SK-N-SH (cell line): Measurements from ENCODE around the gene PRPF40A.

ENCODE experiments used
- ELF1 ChIP-seq: IDR thresholded peaks from 2 replicates; pipeline ENCODE4 v1.4.0; 2012
- EP300 ChIP-seq, 2 experiments: IDR thresholded peaks; 2 replicates each; pipeline versions ENCODE4 v1.4.0 to v1.6.1; 2012; ENCODE audit warnings: borderline replicate concordance in 1 of 2, low read depth in 1 of 2, low read length in 1 of 2
- JUND ChIP-seq: IDR thresholded peaks from 2 replicates; pipeline ENCODE4 v1.4.0; 2012
- MXI1 ChIP-seq: IDR thresholded peaks from 2 replicates; pipeline ENCODE4 v1.6.1; 2012; ENCODE audit warnings: mild to moderate bottlenecking, low read depth, low read length, improper control_type of control experiment
- NRF1 ChIP-seq: IDR thresholded peaks from 2 replicates; pipeline ENCODE4 v1.6.1; 2012; ENCODE audit warnings: low read depth, mild to moderate bottlenecking, low read length
- POLR2AphosphoS5 ChIP-seq: IDR thresholded peaks from 2 replicates; pipeline ENCODE4 v1.6.1; 2012; ENCODE audit warnings: low read depth, low read length
- RAD21 ChIP-seq: IDR thresholded peaks from 2 replicates; pipeline ENCODE4 v1.6.1; 2012; ENCODE audit warnings: mild to moderate bottlenecking, low read length
- SMC3 ChIP-seq: IDR thresholded peaks from 2 replicates; pipeline ENCODE4 v1.6.1; 2012; ENCODE audit warnings: low read depth, low read length, improper control_type of control experiment
- TF ChIP-seq, protein P1 (sequence below): fragments of 200-600 bp; sonication (generic); IDR thresholded peaks from 2 replicates; pipeline ENCODE4 v1.6.1; 2017; ENCODE audit warnings: antibody characterized with exemption, mild to moderate bottlenecking, moderate library complexity
- TF ChIP-seq, protein P2 (sequence below): IDR thresholded peaks from 2 replicates; pipeline ENCODE4 v1.6.1; 2012; ENCODE audit warnings: mild to moderate bottlenecking, low read depth, low read length, moderate library complexity
- TF ChIP-seq, protein P3 (sequence below): fragments of 150-350 bp; IDR thresholded peaks from 2 replicates; pipeline ENCODE4 v1.6.1; 2017; ENCODE audit warnings: antibody characterized with exemption, low read length, low read depth, borderline replicate concordance
- TF ChIP-seq, protein P4 (sequence below): IDR thresholded peaks from 2 replicates; pipeline ENCODE4 v1.4.0; 2012; ENCODE audit warnings: low read depth, borderline replicate concordance
- TF ChIP-seq, protein P5 (sequence below): fragments of 150-350 bp; IDR thresholded peaks from 2 replicates; pipeline ENCODE4 v1.6.1; 2016; ENCODE audit warnings: mild to moderate bottlenecking, low read depth, low read length

DNA sequence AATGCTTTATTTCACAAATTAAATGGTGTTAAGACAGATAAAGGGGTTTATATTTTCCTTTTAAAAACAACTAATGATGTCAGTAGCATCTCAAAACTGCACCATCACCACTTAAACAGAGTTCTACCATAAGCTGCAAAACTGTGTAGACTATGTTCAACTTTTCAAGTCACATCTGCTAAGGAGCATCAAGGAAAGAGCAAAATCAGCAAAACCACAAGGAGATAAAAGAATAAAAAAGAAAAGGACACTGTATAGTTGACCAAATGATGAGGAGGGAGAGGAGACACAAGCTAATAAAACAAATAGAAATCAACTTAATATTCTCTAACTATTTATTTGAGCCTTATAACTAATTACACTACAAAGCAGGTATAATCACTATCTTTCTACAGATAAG lies 33.9 kb downstream of the PRPF40A start:
- TF ChIP-seq, protein P1, sequence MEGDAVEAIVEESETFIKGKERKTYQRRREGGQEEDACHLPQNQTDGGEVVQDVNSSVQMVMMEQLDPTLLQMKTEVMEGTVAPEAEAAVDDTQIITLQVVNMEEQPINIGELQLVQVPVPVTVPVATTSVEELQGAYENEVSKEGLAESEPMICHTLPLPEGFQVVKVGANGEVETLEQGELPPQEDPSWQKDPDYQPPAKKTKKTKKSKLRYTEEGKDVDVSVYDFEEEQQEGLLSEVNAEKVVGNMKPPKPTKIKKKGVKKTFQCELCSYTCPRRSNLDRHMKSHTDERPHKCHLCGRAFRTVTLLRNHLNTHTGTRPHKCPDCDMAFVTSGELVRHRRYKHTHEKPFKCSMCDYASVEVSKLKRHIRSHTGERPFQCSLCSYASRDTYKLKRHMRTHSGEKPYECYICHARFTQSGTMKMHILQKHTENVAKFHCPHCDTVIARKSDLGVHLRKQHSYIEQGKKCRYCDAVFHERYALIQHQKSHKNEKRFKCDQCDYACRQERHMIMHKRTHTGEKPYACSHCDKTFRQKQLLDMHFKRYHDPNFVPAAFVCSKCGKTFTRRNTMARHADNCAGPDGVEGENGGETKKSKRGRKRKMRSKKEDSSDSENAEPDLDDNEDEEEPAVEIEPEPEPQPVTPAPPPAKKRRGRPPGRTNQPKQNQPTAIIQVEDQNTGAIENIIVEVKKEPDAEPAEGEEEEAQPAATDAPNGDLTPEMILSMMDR = no peak
- TF ChIP-seq EP300 (IDR thresholded peaks at IDR 0.05; ENCODE audit: borderline replicate concordance in 1 of 2, low read depth in 1 of 2, low read length in 1 of 2) (no peak), ELF1 (no peak), POLR2AphosphoS5 (no peak), MXI1 (no peak), NRF1 (no peak), RAD21 (no peak), SMC3 (no peak), JUND (no peak)
- TF ChIP-seq, protein P2, sequence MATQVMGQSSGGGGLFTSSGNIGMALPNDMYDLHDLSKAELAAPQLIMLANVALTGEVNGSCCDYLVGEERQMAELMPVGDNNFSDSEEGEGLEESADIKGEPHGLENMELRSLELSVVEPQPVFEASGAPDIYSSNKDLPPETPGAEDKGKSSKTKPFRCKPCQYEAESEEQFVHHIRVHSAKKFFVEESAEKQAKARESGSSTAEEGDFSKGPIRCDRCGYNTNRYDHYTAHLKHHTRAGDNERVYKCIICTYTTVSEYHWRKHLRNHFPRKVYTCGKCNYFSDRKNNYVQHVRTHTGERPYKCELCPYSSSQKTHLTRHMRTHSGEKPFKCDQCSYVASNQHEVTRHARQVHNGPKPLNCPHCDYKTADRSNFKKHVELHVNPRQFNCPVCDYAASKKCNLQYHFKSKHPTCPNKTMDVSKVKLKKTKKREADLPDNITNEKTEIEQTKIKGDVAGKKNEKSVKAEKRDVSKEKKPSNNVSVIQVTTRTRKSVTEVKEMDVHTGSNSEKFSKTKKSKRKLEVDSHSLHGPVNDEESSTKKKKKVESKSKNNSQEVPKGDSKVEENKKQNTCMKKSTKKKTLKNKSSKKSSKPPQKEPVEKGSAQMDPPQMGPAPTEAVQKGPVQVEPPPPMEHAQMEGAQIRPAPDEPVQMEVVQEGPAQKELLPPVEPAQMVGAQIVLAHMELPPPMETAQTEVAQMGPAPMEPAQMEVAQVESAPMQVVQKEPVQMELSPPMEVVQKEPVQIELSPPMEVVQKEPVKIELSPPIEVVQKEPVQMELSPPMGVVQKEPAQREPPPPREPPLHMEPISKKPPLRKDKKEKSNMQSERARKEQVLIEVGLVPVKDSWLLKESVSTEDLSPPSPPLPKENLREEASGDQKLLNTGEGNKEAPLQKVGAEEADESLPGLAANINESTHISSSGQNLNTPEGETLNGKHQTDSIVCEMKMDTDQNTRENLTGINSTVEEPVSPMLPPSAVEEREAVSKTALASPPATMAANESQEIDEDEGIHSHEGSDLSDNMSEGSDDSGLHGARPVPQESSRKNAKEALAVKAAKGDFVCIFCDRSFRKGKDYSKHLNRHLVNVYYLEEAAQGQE = no peak
- TF ChIP-seq, protein P3, sequence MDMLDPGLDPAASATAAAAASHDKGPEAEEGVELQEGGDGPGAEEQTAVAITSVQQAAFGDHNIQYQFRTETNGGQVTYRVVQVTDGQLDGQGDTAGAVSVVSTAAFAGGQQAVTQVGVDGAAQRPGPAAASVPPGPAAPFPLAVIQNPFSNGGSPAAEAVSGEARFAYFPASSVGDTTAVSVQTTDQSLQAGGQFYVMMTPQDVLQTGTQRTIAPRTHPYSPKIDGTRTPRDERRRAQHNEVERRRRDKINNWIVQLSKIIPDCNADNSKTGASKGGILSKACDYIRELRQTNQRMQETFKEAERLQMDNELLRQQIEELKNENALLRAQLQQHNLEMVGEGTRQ = no peak
- TF ChIP-seq, protein P4, sequence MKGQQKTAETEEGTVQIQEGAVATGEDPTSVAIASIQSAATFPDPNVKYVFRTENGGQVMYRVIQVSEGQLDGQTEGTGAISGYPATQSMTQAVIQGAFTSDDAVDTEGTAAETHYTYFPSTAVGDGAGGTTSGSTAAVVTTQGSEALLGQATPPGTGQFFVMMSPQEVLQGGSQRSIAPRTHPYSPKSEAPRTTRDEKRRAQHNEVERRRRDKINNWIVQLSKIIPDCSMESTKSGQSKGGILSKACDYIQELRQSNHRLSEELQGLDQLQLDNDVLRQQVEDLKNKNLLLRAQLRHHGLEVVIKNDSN = no peak
- TF ChIP-seq, protein P5, sequence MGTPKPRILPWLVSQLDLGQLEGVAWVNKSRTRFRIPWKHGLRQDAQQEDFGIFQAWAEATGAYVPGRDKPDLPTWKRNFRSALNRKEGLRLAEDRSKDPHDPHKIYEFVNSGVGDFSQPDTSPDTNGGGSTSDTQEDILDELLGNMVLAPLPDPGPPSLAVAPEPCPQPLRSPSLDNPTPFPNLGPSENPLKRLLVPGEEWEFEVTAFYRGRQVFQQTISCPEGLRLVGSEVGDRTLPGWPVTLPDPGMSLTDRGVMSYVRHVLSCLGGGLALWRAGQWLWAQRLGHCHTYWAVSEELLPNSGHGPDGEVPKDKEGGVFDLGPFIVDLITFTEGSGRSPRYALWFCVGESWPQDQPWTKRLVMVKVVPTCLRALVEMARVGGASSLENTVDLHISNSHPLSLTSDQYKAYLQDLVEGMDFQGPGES = no peak
